GM18505 (cell line): ENCODE results near the gene CENPO.
A peak's percentile ranks its signal among the peaks of the same experiment; 100 is the strongest.
"Not testable (repeated sequence)": the region's sequence is repeated elsewhere in the genome, so short reads cannot be mapped to it uniquely, and the experiment has no call there.

Experiments used
- ATAC-seq: cut with Tn5 transposase; IDR thresholded peaks from one replicate; pipeline ENCODE4 v1.9.1; 2021; ENCODE audit not compliant: unreplicated experiment
- POLR2A ChIP-seq: IDR thresholded peaks from 4 replicates; pipeline ENCODE4 v1.6.1; 2011; ENCODE audit warnings: borderline replicate concordance; ENCODE audit not compliant: insufficient read depth, insufficient read length; ENCODE audit errors: extremely low read depth

Gene CENPO

DNA sequence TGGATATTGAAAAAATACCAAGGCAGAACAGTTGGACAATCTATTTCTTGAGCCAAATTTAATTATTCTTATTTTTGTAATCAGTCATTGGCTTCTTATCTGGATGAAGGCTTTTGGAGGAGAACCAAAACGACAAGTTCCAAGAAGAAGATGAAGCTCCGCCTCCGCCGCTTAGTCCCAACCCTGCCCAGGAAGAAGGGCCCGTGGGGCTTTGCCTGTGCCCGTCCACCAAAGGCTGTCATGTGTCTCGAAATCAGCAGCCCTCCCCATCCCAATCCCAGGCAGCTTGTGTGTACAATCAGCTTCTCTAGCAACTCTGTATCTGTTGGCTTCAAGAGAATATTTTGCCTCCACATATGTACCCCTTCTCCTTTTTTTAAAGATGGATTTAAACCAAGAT is 24.6 kb upstream of the CENPO start:
- no peak for TF ChIP-seq POLR2A
- no peak for ATAC-seq

DNA sequence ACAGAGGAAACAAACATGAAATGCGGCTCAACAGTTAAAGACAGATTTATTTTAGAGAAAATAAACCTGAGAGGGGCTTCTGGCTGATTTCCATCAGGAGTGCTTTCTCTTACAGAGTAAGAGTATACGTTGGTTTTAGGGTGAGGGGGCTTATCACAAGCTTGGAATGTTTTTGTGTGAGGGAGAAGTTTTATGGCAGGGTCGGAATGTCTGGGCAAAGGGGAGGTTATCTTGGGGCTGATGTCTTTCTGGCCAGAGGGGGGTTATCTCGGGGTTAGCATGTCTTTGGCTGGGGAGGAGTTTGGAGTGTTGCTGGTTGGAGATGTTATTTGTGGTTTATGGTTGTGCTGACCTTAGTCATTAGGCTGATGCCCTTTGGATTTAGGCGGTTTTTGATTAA is 22.2 kb upstream of the CENPO start:
- TF ChIP-seq POLR2A, result no peak
- ATAC-seq, result no peak

DNA sequence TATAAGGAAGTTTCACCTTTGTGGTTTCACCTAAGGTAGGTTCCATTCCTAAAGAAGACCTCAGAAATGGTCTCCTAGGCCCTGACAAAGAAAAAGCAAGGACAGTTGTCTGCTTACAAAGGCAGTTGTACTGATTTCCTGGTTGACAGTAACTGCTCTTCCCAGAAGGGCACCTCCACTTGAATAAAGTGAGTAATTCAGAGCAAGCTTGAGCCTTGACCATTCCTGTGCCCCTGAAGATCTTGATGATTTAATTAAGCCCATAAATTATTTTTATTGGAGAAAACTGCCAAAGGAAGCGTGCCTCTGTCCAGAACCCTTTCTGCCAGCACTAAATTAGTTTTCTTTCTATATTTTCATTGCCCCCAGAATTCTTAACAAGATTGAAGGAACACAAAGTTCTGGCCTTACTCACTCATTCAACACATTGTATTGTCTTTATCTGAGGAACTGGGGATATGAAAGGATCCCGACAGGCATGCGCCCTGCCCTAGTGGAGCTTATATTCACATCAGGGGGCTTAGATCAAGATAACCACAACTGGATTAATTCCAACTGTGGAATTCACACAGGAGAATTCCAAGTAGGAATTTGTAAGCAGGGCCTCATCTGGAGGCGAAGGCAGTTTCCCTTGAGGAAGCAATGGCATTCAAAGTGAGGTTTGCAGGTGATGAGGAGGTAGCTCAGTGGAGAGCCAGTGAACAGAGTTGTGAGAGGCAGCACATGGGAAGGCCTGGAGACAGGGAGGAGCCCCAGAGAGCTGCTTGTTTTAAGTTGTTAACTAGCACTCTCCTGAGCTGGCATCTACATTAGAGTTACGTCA is 21.2 kb upstream of the CENPO start:
- ATAC-seq, result no peak
- no peak for TF ChIP-seq POLR2A

DNA sequence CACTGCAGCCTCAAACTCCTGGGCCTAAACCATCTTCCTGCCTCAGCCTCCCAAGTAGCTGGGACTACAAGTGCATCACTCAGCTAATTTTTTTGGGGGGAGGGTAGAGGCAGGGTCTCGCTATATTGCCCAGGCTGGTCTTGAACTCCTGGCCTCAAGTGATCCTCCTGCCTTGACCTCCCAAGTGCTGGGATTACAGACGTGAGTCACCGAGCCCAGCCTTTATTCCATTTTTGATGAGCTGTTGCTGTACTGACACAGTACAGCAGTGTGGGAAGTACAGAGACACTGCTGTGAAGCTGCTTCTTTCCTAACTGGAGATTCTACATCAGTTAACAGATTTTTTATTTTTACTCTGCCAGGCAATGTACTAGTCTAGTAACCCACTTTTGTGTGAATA is 18.9 kb upstream of the CENPO start:
- no peak for TF ChIP-seq POLR2A
- no peak for ATAC-seq

DNA sequence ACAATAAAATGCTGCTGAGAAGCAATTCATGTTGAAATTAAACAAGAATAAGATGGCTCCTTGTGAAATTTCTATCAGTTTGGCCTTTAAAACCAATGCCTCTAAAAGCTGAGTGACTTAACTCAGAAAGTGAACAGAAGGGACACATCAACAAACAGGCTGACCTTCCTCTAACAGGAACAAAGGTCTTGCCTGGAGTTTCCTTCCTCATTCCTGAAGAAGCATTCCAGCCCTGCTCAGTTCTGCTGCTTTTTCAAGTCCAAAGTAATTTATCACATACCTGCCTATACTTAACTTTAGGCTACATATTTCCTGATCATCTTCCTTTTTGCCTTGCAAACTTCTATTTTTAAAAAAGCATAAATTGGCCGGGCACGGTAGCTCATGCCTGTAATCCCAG is 14.1 kb upstream of the CENPO start:
- TF ChIP-seq POLR2A, result no peak
- ATAC-seq, result no peak

DNA sequence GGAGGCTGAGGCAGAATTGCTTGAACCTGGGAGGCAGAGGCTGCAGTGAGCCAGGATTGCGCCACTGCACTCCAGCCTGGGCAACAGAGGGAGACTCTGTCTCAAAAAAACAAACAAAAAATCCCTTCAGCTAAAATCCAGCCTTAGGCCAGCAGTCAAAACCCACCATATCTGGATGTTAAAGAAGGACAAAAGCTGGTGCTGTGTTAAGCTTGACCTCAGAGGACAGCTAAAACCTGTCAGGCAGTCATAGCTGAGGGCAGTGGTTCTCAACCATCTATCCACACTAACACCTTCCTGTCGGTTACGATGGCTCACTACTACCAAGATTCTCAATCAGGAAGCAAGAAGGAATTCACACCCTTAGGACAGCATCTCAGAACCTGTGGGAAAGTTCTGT is 9.6 kb upstream of the CENPO start:
- no peak for TF ChIP-seq POLR2A
- ATAC-seq, result no peak

DNA sequence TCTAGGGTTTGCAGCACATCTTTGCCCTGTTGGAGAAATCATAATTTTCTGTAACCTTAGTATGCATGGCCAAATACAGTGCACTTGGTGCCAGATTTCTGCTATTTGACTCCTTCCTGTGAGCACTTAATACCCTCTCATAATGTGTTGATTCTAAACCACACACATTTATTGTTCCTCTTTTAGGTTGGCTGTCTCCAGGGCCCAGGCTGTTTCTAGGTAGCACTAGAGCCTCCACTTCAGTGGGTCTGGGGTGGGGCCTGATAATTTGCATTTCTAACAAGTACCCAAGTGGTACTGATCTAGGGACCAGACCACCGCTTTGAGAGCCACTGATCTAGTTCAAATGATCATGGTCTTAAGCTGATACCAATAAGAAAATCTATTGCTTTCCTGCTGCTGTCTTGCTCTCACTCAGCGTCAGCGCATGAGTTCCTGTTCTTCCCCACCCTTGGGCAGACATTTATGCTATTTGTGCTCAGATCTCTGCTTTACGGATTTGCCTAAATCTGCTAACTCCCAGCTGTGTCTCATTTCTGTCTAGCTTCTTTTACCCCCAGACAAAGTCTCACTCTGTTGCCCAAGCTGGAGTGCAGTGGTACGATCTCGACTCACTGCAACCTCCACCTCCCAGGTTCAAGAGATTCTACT is 7.4 kb upstream of the CENPO start:
- peak; percentile 27 for TF ChIP-seq POLR2A
- ATAC-seq, result peak; percentile 70

DNA sequence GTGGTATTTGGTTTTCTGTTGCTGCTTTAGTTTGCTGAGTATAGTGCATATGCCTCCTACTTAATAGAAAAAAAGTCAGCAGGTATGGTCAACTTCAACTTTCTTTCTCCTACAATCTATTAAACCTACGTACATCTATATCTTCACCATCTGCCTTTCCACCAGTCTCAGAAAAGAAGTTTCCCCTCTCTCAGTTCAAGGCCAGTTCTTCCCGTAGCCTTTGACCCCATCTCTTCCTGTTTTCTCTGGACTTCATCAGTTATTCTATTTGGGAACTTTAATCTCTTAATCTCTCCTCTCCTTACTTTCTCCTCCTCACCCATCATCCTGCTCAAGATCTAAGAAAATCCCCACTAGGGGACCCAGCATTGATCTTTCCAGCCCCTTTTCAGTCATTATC is 5.7 kb upstream of the CENPO start:
- no peak for TF ChIP-seq POLR2A
- ATAC-seq, result no peak

DNA sequence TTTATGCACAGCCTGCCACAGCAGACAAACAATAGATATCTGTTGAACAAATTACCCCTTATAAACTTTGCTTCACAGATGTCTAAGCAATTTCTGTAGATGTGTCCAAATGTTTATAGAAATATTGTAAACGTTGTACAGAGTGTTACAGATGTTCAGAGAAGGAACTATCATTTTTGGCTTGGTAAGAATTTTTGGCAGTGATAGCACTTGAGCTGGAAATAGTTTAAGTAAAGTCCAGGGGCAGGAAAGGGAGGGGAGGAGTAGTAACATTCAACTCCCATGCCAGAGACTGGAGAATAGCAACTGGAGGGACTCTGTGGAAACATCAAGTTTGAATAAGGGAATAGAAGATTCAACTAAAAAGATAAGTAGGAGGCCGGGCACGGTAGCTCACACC is 4.4 kb upstream of the CENPO start:
- no peak for ATAC-seq
- TF ChIP-seq POLR2A, result no peak

DNA sequence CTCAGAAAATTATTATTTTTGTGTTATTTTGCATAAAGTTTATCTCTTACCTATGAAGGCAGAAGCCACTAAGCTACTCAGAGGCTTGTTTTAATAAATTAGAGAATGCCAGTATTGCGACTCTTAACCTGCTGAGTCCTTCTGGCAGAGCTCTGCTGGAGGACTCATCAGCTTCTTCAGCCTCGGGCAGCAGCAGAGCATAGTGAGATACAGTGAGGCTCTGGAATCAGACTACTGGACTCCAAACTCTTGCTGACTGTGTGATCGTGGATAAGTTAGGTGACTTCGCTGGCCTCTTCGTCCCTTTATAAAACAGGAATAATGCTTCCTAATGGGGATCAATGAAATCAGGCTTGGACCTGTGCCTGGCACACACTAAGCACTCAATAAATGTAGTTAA is 1.8 kb upstream of the CENPO start:
- no peak for TF ChIP-seq POLR2A
- ATAC-seq, result no peak

DNA sequence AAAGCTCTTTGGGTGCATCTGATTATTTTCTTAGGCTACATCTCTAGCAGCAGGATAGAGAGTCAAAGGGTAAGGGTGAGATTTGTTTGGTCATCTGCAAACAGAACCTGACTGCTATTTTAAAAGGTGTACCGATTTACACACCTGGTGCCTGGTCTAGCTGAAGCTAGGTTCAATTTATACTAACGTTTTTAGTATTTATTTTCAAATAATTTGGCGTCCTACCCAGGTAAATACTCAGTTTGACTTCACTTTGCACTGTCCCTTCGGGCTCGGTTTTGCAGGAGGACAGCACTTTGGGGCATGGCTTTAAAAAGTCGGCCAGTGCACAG is 717 bp upstream of the CENPO start:
- no peak for TF ChIP-seq POLR2A
- ATAC-seq, result no peak

DNA sequence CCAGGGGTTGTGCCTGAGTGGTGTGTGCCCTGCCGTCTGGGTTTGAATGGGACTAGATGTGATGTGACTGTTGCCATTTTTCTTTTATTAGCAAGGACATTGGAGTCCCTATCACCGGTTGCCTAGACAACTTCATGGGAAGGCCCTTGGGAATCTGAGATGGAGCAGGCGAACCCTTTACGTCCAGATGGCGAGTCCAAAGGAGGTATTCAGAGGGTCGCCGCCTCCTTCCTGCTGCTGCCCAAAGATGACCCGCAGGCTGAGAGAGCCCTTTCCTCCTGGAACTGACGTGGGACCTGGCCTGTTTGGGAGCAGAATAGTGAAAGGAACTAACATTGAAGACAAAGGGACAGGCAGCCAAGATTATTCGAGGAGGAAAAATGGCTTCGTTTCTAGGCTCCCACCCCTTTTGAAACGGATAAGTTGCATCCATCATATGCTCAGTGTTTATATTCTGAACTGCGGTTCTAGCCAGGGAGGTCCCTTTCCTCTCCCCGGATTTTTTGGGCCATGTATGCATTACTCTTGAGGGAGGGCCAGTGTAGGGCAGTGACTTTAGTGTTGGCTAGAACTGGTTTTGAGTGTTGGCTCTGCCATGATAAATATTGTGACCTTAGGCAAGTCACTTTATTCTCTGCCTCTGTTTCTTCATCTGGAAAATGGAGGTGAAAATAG is 673 bp downstream of the CENPO start:
- ATAC-seq, result no peak
- no peak for TF ChIP-seq POLR2A

DNA sequence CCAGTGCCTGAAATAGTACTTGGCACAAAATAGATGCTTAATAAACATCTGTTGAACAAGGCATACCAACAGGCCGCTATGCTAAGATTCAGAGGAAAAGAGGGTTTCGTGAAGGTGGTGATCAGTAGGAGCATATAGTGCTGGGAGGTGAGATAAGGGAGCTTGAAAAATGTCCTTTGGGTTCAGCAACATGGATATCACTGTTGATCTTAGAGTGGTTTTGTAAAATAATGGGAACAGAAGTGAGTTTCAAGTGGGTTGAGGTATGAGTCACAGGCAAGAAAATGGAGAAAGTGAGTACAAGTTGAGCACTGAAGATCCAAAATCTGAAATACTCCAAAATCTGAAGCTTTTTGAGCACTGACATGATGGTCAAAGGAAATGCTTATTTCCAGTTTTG is 4.4 kb downstream of the CENPO start:
- TF ChIP-seq POLR2A, result no peak
- no peak for ATAC-seq

DNA sequence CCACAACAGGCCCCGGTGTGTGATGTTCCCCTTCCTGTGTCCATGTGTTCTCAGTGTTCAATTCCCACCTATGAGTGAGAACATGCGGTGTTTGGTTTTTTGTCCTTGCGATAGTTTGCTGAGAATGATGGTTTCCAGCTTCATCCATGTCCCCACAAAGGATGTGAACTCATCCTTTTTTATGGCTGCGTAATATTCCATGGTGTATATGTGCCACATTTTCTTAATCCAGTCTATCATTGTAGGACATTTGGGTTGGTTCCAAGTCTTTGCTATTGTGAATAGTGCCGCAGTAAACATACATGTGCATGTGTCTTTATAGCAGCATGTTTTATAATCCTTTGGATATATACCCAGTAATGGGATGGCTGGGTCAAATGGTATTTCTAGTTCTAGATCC is 7.3 kb downstream of the CENPO start:
- ATAC-seq, result not testable (repeated sequence)

DNA sequence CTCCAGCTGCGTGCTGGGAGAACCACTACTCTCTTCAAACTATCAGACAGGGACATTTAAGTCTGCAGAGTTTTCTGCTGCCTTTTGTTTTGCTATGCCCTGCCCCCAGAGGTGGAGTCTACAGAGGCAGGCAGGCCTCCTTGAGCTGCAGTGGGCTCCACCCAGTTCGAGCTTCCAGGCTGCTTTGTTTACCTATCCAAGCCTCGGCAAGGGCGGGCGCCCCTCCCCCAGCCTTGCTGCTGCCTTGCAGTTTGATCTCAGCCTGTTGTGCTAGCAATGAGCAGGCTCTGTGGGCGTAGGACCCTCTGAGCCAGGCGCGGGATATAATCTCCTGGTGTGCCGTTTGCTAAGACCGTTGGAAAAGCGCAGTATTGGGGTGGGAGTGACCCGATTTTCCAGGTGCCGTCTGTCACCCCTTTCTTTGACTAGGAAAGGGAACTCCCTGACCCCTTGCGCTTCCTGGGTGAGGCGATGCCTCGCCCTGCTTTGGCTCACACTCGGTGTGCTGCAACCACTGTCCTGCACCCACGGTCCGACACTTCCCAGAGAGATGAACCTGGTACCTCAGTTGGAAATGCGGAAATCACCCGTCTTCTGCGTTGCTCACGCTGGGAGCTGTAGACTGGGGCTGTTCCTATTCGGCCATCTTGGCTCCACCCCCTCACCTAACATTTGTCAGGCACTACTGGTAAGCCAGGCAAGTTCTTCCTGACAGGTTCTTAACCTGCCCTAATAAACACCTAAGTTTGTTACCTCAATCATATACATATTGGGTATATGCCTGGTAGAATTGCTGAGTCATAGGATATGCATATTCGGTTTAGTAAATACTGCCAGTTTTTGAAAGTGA is 12.8 kb downstream of the CENPO start:
- ATAC-seq, result not testable (repeated sequence)
